ENCODE measurements around the gene LPCAT3.
"Not testable (repeated sequence)": the region's sequence is repeated elsewhere in the genome, so short reads cannot be mapped to it uniquely, and the experiment has no call there.

Gene LPCAT3

GRCh38 chr12:7012024-7012607 lies 6.2 kb downstream of the LPCAT3 start:
- DNase-seq (ENCODE audit: extremely low read depth, insufficient read length): no peak
- Histone ChIP-seq H3K36me3 (ENCODE audit: control insufficient read depth, insufficient read depth, low read length) (peaks cover 5% of the 10 kb centered on the region), H3K27me3 (replicated peaks; ENCODE audit: control insufficient read depth, insufficient read depth, low read length) (no peaks in the 10 kb centered on the region), H3K4me3 (replicated peaks; ENCODE audit: low read depth, low read length) (no peak overlapping the region)
- no peak for TF ChIP-seq CTCF (IDR thresholded peaks at IDR 0.05; ENCODE audit: insufficient read depth, low read length, poor library complexity, severe bottlenecking)

- H3K36me3 ChIP-seq (ENCODE audit: control insufficient read depth, insufficient read depth, low read length); H3K4me3 ChIP-seq (replicated peaks; ENCODE audit: low read depth, low read length); DNase-seq (ENCODE audit: extremely low read depth, insufficient read length); H3K27me3 ChIP-seq (replicated peaks; ENCODE audit: control insufficient read depth, insufficient read depth, low read length): not testable (repeated sequence)
Observed at GRCh38 chr12:7011398-7011797, 6.9 kb downstream of the LPCAT3 start.

GRCh38 chr12:7009512-7009911 lies 8.8 kb downstream of the LPCAT3 start:
- Histone ChIP-seq H3K4me3 (replicated peaks; ENCODE audit: low read depth, low read length) (no peak overlapping the region), H3K27me3 (replicated peaks; ENCODE audit: control insufficient read depth, insufficient read depth, low read length) (no peaks in the 10 kb centered on the region), H3K36me3 (ENCODE audit: control insufficient read depth, insufficient read depth, low read length) (peaks cover 5% of the 10 kb centered on the region)
- no peak for TF ChIP-seq CTCF (IDR thresholded peaks at IDR 0.05; ENCODE audit: insufficient read depth, low read length, poor library complexity, severe bottlenecking)
- DNase-seq (ENCODE audit: extremely low read depth, insufficient read length): no peak

- no peaks in the 10 kb centered on the region for H3K27me3 ChIP-seq (replicated peaks; ENCODE audit: control insufficient read depth, insufficient read depth, low read length)
- no peak overlapping the region for H3K4me3 ChIP-seq (replicated peaks; ENCODE audit: low read depth, low read length)
- DNase-seq (ENCODE audit: extremely low read depth, insufficient read length): no peak
- no peak for TF ChIP-seq CTCF (IDR thresholded peaks at IDR 0.05; ENCODE audit: insufficient read depth, low read length, poor library complexity, severe bottlenecking)
- H3K36me3 ChIP-seq (ENCODE audit: control insufficient read depth, insufficient read depth, low read length): peaks cover 5% of the 10 kb centered on the region
Observed at GRCh38 chr12:7008864-7009263, 9.4 kb downstream of the LPCAT3 start.

- Histone ChIP-seq H3K27me3 (replicated peaks; ENCODE audit: control insufficient read depth, insufficient read depth, low read length) (no peaks in the 10 kb centered on the region), H3K36me3 (ENCODE audit: control insufficient read depth, insufficient read depth, low read length) (peaks cover 1% of the 10 kb centered on the region), H3K4me3 (replicated peaks; ENCODE audit: low read depth, low read length) (no peak overlapping the region)
- TF ChIP-seq CTCF (IDR thresholded peaks at IDR 0.05; ENCODE audit: insufficient read depth, low read length, poor library complexity, severe bottlenecking): no peak
- no peak for DNase-seq (ENCODE audit: extremely low read depth, insufficient read length)
Observed at GRCh38 chr12:7006639-7007038, 11.6 kb downstream of the LPCAT3 start.

- no peak for TF ChIP-seq CTCF (IDR thresholded peaks at IDR 0.05; ENCODE audit: insufficient read depth, low read length, poor library complexity, severe bottlenecking)
- H3K4me3 ChIP-seq (replicated peaks; ENCODE audit: low read depth, low read length): no peak overlapping the region
- H3K36me3 ChIP-seq (ENCODE audit: control insufficient read depth, insufficient read depth, low read length): peaks cover 3% of the 10 kb centered on the region
- H3K27me3 ChIP-seq (replicated peaks; ENCODE audit: control insufficient read depth, insufficient read depth, low read length): no peaks in the 10 kb centered on the region
- no peak for DNase-seq (ENCODE audit: extremely low read depth, insufficient read length)
Observed at GRCh38 chr12:7005311-7005710, 13.0 kb downstream of the LPCAT3 start.
